ENCODE measurements around the gene OCA2. TPM values are rescaled to one million over a fixed set of nuclear protein-coding genes. Genes with fewer than 3 reads are reported as not detected.
"Not testable (repeated sequence)": the region's sequence is repeated elsewhere in the genome, so short reads cannot be mapped to it uniquely, and the experiment has no call there.

The OCA2 gene
- total RNA-seq, 2 experiments from 2014 or later, result not detected

GRCh38 chr15:27864719-27865118, 234.4 kb downstream of the OCA2 start:
- Mint-ChIP-seq H3K27ac (no peak overlapping the region), H3K4me3 (no peak overlapping the region), H3K36me3 (ENCODE audit: low read depth) (no peaks in the 10 kb centered on the region), H3K4me1 (ENCODE audit: low read depth) (no peaks in the 10 kb centered on the region), H3K27me3 (ENCODE audit: low read depth) (no peaks in the 10 kb centered on the region), H3K9me3 (ENCODE audit: insufficient read depth) (peaks cover 9% of the 10 kb centered on the region)
- ATAC-seq (no peak), DNase-seq (no peak)
- ChIA-PET CTCF (no interaction called here), POLR2A (no interaction called here)

- Mint-ChIP-seq H3K36me3 (ENCODE audit: low read depth) (no peaks in the 10 kb centered on the region), H3K4me3 (no peak overlapping the region), H3K9me3 (ENCODE audit: insufficient read depth) (peaks cover 9% of the 10 kb centered on the region), H3K27me3 (ENCODE audit: low read depth) (no peaks in the 10 kb centered on the region), H3K4me1 (ENCODE audit: low read depth) (no peaks in the 10 kb centered on the region), H3K27ac (no peak overlapping the region)
- ChIA-PET CTCF (no interaction called here), POLR2A (no interaction called here)
- no peak for ATAC-seq
- no peak for DNase-seq
Observed at GRCh38 chr15:27864086-27864485, 235.0 kb downstream of the OCA2 start.

GRCh38 chr15:27863000-27863399, 236.1 kb downstream of the OCA2 start:
- H3K27ac Mint-ChIP-seq, result no peak overlapping the region
- peaks cover 9% of the 10 kb centered on the region for H3K9me3 Mint-ChIP-seq (ENCODE audit: insufficient read depth)
- H3K27me3 Mint-ChIP-seq (ENCODE audit: low read depth), result no peaks in the 10 kb centered on the region
- H3K4me3 Mint-ChIP-seq, result no peak overlapping the region
- H3K4me1 Mint-ChIP-seq (ENCODE audit: low read depth), result no peaks in the 10 kb centered on the region
- H3K36me3 Mint-ChIP-seq (ENCODE audit: low read depth), result no peaks in the 10 kb centered on the region
- POLR2A ChIA-PET, result no interaction called here
- CTCF ChIA-PET, result no interaction called here
- ATAC-seq (no peak), DNase-seq (no peak)

GRCh38 chr15:27861171-27861570, 237.9 kb downstream of the OCA2 start:
- Mint-ChIP-seq H3K4me3 (no peak overlapping the region), H3K27ac (no peak overlapping the region), H3K9me3 (ENCODE audit: insufficient read depth) (peaks cover 17% of the 10 kb centered on the region), H3K27me3 (ENCODE audit: low read depth) (no peaks in the 10 kb centered on the region), H3K36me3 (ENCODE audit: low read depth) (no peaks in the 10 kb centered on the region), H3K4me1 (ENCODE audit: low read depth) (no peaks in the 10 kb centered on the region)
- CTCF ChIA-PET, result no interaction called here
- DNase-seq (no peak), ATAC-seq (no peak)
- POLR2A ChIA-PET, result no interaction called here

GRCh38 chr15:27855137-27855536, 244.0 kb downstream of the OCA2 start:
- ATAC-seq (no peak), DNase-seq (no peak)
- no peak overlapping the region for H3K27ac Mint-ChIP-seq
- H3K4me3 Mint-ChIP-seq, result no peak overlapping the region
- H3K27me3 Mint-ChIP-seq (ENCODE audit: low read depth), result no peaks in the 10 kb centered on the region
- ChIA-PET CTCF (no interaction called here), POLR2A (interaction anchor here (0.6 kb wide), 1 partner anchor 64 kb away, joined by 5 read pairs; no protein-coding TSS in a partner anchor)
- peaks cover 11% of the 10 kb centered on the region for H3K9me3 Mint-ChIP-seq (ENCODE audit: insufficient read depth)
- no peaks in the 10 kb centered on the region for H3K4me1 Mint-ChIP-seq (ENCODE audit: low read depth)
- H3K36me3 Mint-ChIP-seq (ENCODE audit: low read depth), result no peaks in the 10 kb centered on the region

GRCh38 chr15:27854601-27855000, 244.5 kb downstream of the OCA2 start:
- Mint-ChIP-seq H3K36me3 (ENCODE audit: low read depth) (no peaks in the 10 kb centered on the region), H3K4me3 (no peak overlapping the region), H3K9me3 (ENCODE audit: insufficient read depth) (peaks cover 11% of the 10 kb centered on the region), H3K27ac (no peak overlapping the region), H3K27me3 (ENCODE audit: low read depth) (no peaks in the 10 kb centered on the region), H3K4me1 (ENCODE audit: low read depth) (no peaks in the 10 kb centered on the region)
- no peak for DNase-seq
- ChIA-PET CTCF (no interaction called here), POLR2A (interaction anchor here (0.6 kb wide), 1 partner anchor 64 kb away, joined by 5 read pairs; no protein-coding TSS in a partner anchor)
- no peak for ATAC-seq

- CTCF ChIA-PET, result no interaction called here
- Mint-ChIP-seq H3K9me3 (ENCODE audit: insufficient read depth) (peaks cover 16% of the 10 kb centered on the region), H3K4me1 (ENCODE audit: low read depth) (no peaks in the 10 kb centered on the region), H3K36me3 (ENCODE audit: low read depth) (no peaks in the 10 kb centered on the region), H3K4me3 (no peak overlapping the region), H3K27me3 (ENCODE audit: low read depth) (no peaks in the 10 kb centered on the region), H3K27ac (no peak overlapping the region)
- POLR2A ChIA-PET, result no interaction called here
- ATAC-seq (no peak), DNase-seq (no peak)
Observed at GRCh38 chr15:27853624-27854455, 245.3 kb downstream of the OCA2 start.

- ChIA-PET CTCF (no interaction called here), POLR2A (no interaction called here)
- H3K27me3 Mint-ChIP-seq (ENCODE audit: low read depth), result no peaks in the 10 kb centered on the region
- H3K27ac Mint-ChIP-seq, result no peak overlapping the region
- peaks cover 9% of the 10 kb centered on the region for H3K9me3 Mint-ChIP-seq (ENCODE audit: insufficient read depth)
- H3K4me1 Mint-ChIP-seq (ENCODE audit: low read depth), result no peaks in the 10 kb centered on the region
- no peak for DNase-seq
- no peak for ATAC-seq
- H3K4me3 Mint-ChIP-seq, result no peak overlapping the region
- H3K36me3 Mint-ChIP-seq (ENCODE audit: low read depth), result no peaks in the 10 kb centered on the region
Observed at GRCh38 chr15:27851858-27852210, 247.3 kb downstream of the OCA2 start.

GRCh38 chr15:27850981-27851857, 247.9 kb downstream of the OCA2 start:
- Mint-ChIP-seq H3K27me3 (ENCODE audit: low read depth) (no peaks in the 10 kb centered on the region), H3K4me3 (no peak overlapping the region), H3K9me3 (ENCODE audit: insufficient read depth) (peaks cover 9% of the 10 kb centered on the region), H3K4me1 (ENCODE audit: low read depth) (no peaks in the 10 kb centered on the region), H3K27ac (no peak overlapping the region), H3K36me3 (ENCODE audit: low read depth) (no peaks in the 10 kb centered on the region)
- ChIA-PET CTCF (no interaction called here), POLR2A (no interaction called here)
- ATAC-seq (no peak), DNase-seq (no peak)

GRCh38 chr15:27850050-27850449, 249.1 kb downstream of the OCA2 start:
- H3K9me3 Mint-ChIP-seq (ENCODE audit: insufficient read depth), result peaks cover 9% of the 10 kb centered on the region
- no peaks in the 10 kb centered on the region for H3K4me1 Mint-ChIP-seq (ENCODE audit: low read depth)
- H3K4me3 Mint-ChIP-seq, result no peak overlapping the region
- ChIA-PET CTCF (no interaction called here), POLR2A (no interaction called here)
- no peak overlapping the region for H3K27ac Mint-ChIP-seq
- DNase-seq, result no peak
- no peaks in the 10 kb centered on the region for H3K36me3 Mint-ChIP-seq (ENCODE audit: low read depth)
- H3K27me3 Mint-ChIP-seq (ENCODE audit: low read depth), result no peaks in the 10 kb centered on the region
- no peak for ATAC-seq

GRCh38 chr15:27848936-27849335, 250.2 kb downstream of the OCA2 start:
- H3K9me3 Mint-ChIP-seq (ENCODE audit: insufficient read depth); CTCF ChIA-PET; DNase-seq; ATAC-seq; H3K4me1 Mint-ChIP-seq (ENCODE audit: low read depth); POLR2A ChIA-PET; H3K27ac Mint-ChIP-seq; H3K4me3 Mint-ChIP-seq; H3K36me3 Mint-ChIP-seq (ENCODE audit: low read depth); H3K27me3 Mint-ChIP-seq (ENCODE audit: low read depth): not testable (repeated sequence)

Data from activated CD8-positive, alpha-beta T cell treated with anti-CD3 and anti-CD28 coated beads, Interleukin-2, amount 10 ng/mL, durations not matched to agents 7 days and 5 days (primary cell).